Stomach smooth muscle (tissue), 2 donors: ENCODE data around the gene DNAJC18.

Experiments
- H3K27ac ChIP-seq: one replicate; pipeline ENCODE4 v1.7.0; 2013; ENCODE audit warnings: mild to moderate bottlenecking, low read length, inconsistent platforms
- H3K27me3 ChIP-seq, 2 donors: one replicate each; pipeline ENCODE4 v1.7.0; 2013; ENCODE audit warnings: low read length in 2 of 2; ENCODE audit not compliant: insufficient read depth in 2 of 2, control insufficient read depth in 1 of 2
- H3K36me3 ChIP-seq, 2 donors: one replicate each; pipeline ENCODE4 v1.7.0; 2013; ENCODE audit warnings: low read length in 2 of 2; ENCODE audit not compliant: control insufficient read depth in 2 of 2, insufficient read depth in 2 of 2
- H3K4me1 ChIP-seq: one replicate; pipeline ENCODE4 v1.7.0; 2013; ENCODE audit warnings: low read length; ENCODE audit not compliant: control insufficient read depth, insufficient read depth
- H3K4me3 ChIP-seq, 2 donors: one replicate each; pipeline ENCODE4 v1.7.0; 2013; ENCODE audit warnings: low read length in 2 of 2
- H3K9ac ChIP-seq, 2 donors: one replicate each; pipeline ENCODE4 v1.7.0; 2013; ENCODE audit warnings: low read length in 2 of 2, mild to moderate bottlenecking in 1 of 2
- H3K9me3 ChIP-seq, 2 donors: one replicate each; pipeline ENCODE4 v1.7.0; 2013; ENCODE audit warnings: low read length in 2 of 2; ENCODE audit not compliant: control insufficient read depth in 2 of 2
- donor health status: healthy.
- donor health status: Pancreatic carcinoma.

The DNAJC18 gene

DNA sequence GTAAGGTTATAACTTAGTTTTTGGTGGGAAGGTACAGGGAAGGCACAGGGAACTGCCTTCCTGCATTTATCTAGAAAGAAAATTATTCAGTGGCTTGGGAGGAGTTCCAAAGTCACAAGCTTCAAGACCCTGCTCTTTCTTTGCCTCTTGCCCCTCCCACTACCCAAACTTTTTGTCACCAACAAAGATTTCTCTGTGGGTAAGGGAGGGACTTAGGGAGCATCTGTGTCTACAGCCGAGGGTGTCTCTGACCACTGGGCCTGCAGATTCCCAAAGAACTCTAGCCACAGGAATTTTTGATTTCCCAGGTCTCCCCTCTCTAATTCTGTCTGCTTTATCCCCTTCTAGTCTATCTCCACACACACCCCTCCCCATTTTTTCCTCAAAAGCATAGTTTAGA is 21.1 kb upstream of the DNAJC18 start:
- Histone ChIP-seq H3K9ac (no peak overlapping the region), H3K27ac (no peak overlapping the region), H3K9me3 (no peaks in the 10 kb centered on the region), H3K36me3 (no peaks in the 10 kb centered on the region), H3K27me3 (no peaks in the 10 kb centered on the region), H3K4me3 (no peak overlapping the region), H3K4me1 (no peaks in the 10 kb centered on the region)

GRCh38 chr5:139459451-139459934 is 20.2 kb upstream of the DNAJC18 start:
- Histone ChIP-seq H3K27me3 (no peaks in the 10 kb centered on the region), H3K9ac (no peak overlapping the region), H3K9me3 (no peaks in the 10 kb centered on the region), H3K27ac (no peak overlapping the region), H3K4me3 (no peak overlapping the region), H3K36me3 (no peaks in the 10 kb centered on the region), H3K4me1 (no peaks in the 10 kb centered on the region)

- no peaks in the 10 kb centered on the region for H3K36me3 ChIP-seq
- no peak overlapping the region for H3K27ac ChIP-seq
- H3K4me3 ChIP-seq = no peak overlapping the region
- no peak overlapping the region for H3K9ac ChIP-seq
- no peaks in the 10 kb centered on the region for H3K9me3 ChIP-seq
- H3K4me1 ChIP-seq = no peaks in the 10 kb centered on the region
- H3K27me3 ChIP-seq = no peaks in the 10 kb centered on the region
Measured at GRCh38 chr5:139458580-139459407, 19.5 kb upstream of the DNAJC18 start.

DNA sequence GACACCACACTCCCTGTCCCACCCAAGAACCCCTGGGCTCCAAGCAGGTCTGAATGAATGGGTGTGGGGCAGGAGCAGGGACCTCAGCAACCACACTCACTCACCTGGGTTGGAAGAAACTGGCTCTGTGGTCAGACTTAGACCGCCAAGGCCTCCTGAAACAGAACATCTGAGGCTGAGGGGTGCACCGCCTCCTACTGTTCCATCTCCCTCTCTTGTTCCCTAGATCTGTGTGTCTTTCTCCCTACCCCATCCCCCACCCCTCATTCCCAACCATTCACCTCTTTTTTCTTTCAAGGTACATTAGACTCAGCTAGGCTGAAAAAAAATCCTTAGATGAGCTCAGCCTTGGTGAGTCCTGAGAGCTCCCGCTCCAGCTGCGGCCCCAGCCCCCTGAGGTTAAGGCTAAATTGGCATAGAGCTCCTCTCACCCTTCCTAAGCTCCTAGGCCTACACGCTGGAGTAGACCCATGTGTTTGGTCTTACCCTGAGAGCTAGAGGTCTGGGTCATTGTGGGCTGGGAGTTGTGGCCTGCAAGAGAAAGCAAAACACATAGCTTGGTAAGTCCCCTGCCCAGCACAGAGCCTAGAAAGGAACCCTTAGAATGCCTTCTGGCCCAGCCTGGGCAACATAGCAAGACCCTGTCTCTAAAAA is 18.5 kb upstream of the DNAJC18 start:
- Histone ChIP-seq H3K9me3 (no peaks in the 10 kb centered on the region), H3K27ac (no peak overlapping the region), H3K27me3 (no peaks in the 10 kb centered on the region), H3K36me3 (no peaks in the 10 kb centered on the region), H3K4me1 (no peaks in the 10 kb centered on the region), H3K9ac (no peak overlapping the region), H3K4me3 (no peak overlapping the region)

GRCh38 chr5:139457241-139457640 is 17.9 kb upstream of the DNAJC18 start:
- no peaks in the 10 kb centered on the region for H3K36me3 ChIP-seq
- no peaks in the 10 kb centered on the region for H3K9me3 ChIP-seq
- no peaks in the 10 kb centered on the region for H3K4me1 ChIP-seq
- H3K27me3 ChIP-seq = no peaks in the 10 kb centered on the region
- no peak overlapping the region for H3K4me3 ChIP-seq
- H3K27ac ChIP-seq = no peak overlapping the region
- H3K9ac ChIP-seq = no peak overlapping the region

- no peak overlapping the region for H3K9ac ChIP-seq
- no peak overlapping the region for H3K27ac ChIP-seq
- H3K36me3 ChIP-seq = no peaks in the 10 kb centered on the region
- H3K4me1 ChIP-seq = no peaks in the 10 kb centered on the region
- H3K27me3 ChIP-seq = no peaks in the 10 kb centered on the region
- H3K4me3 ChIP-seq = no peak overlapping the region
- H3K9me3 ChIP-seq = no peaks in the 10 kb centered on the region
Measured at GRCh38 chr5:139456776-139457175, 17.5 kb upstream of the DNAJC18 start.

- Histone ChIP-seq H3K4me1 (no peaks in the 10 kb centered on the region), H3K27ac (no peak overlapping the region), H3K9me3 (no peaks in the 10 kb centered on the region), H3K4me3 (no peak overlapping the region), H3K9ac (no peak overlapping the region), H3K36me3 (no peaks in the 10 kb centered on the region), H3K27me3 (no peaks in the 10 kb centered on the region)
Measured at GRCh38 chr5:139454568-139455290, 15.4 kb upstream of the DNAJC18 start.

DNA sequence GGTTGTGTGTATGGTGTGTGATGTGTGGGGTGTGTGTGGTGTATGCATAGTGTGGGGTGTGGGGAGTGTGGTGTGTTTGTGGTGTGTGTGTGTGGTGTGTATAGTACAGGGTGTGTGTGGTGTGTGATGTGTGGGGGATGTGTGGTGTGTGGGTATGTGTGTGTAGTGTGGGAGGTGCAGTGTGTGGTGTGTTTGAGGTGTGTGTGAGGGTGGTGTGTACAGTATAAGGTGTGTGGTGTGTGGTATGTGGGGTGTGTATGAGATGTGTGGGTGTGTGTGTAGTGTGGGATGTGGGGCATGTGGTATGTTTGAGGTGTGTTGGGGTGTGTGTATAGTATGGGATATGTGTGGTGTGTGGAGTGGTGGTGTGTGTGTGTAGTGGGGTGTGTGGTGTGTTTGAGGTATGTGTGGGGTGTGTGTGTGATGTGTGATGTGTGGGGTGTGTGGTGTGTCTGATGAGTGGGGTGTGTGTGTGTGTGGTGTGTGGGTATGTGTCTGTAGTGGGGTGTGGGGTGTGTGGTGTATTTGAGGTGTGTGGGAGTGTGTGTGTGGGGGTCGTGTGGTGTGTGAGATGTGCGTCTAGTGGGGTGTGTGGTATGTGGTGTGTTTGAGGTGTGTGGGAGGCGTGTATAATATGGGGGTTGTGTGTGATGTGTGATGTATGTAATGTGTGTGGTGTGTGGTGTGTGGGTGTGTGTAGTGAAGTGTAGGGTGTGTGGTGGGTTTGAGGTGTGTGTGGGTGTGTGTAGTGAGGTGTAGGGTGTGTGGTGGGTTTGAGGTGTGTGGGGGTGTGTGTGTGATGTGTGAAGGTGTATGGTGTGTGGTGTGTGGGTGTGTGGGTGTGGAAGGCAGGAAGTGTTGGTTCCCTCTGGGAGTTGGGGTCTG is 14.6 kb upstream of the DNAJC18 start:
- Histone ChIP-seq H3K36me3 (no peaks in the 10 kb centered on the region), H3K4me1 (no peaks in the 10 kb centered on the region), H3K4me3 (no peak overlapping the region), H3K9me3 (no peaks in the 10 kb centered on the region), H3K9ac (no peak overlapping the region), H3K27me3 (no peaks in the 10 kb centered on the region), H3K27ac (no peak overlapping the region)

- no peak overlapping the region for H3K4me3 ChIP-seq
- no peaks in the 10 kb centered on the region for H3K27me3 ChIP-seq
- H3K36me3 ChIP-seq = no peaks in the 10 kb centered on the region
- H3K4me1 ChIP-seq = no peaks in the 10 kb centered on the region
- no peak overlapping the region for H3K27ac ChIP-seq
- H3K9ac ChIP-seq = no peak overlapping the region
- no peaks in the 10 kb centered on the region for H3K9me3 ChIP-seq
Measured at GRCh38 chr5:139451878-139452660, 12.7 kb upstream of the DNAJC18 start.
